C4-2B (cell line): Measurements from ENCODE around the gene SPA17.

Source experiments
- CTCF ChIP-seq: fragments of 450-650 bp; conservative IDR thresholded peaks from 2 replicates; pipeline ENCODE4 v1.5.1; 2017; ENCODE audit warnings: mild to moderate bottlenecking
- ZFX ChIP-seq: fragments of 450-650 bp; IDR thresholded peaks from 2 replicates; pipeline ENCODE4 v1.6.1; 2017

- TF ChIP-seq CTCF (no peak), ZFX (no peak)
Observed at GRCh38 chr11:124658986-124659385, 14.7 kb upstream of the SPA17 start.
